Stromal cell of bone marrow (primary cell): Measurements from ENCODE around the gene HOXB5.

Source experiments
- DNase-seq: peaks from one replicate; pipeline ENCODE4 v3.0.0-alpha.2; 2012; ENCODE audit warnings: low read depth

The HOXB5 gene

GRCh38 chr17:48559122-48559839 lies 34.3 kb downstream of the HOXB5 start:
- no peak for DNase-seq

- DNase-seq: no peak
These were observed 34.8 kb downstream of the HOXB5 start for GRCh38 chr17:48558831-48559121.

GRCh38 chr17:48558057-48558830 lies 35.3 kb downstream of the HOXB5 start:
- DNase-seq: no peak

GRCh38 chr17:48556576-48557401 lies 36.8 kb downstream of the HOXB5 start:
- no peak for DNase-seq

- DNase-seq: no peak
These were observed 37.4 kb downstream of the HOXB5 start for GRCh38 chr17:48556229-48556575.

- peak; percentile 83 for DNase-seq
These were observed 38.0 kb downstream of the HOXB5 start for GRCh38 chr17:48555258-48556228.

- DNase-seq: no peak
These were observed 38.9 kb downstream of the HOXB5 start for GRCh38 chr17:48554412-48555257.

GRCh38 chr17:48553826-48554225 lies 39.8 kb downstream of the HOXB5 start:
- DNase-seq: no peak

- DNase-seq: no peak
These were observed 40.4 kb downstream of the HOXB5 start for GRCh38 chr17:48553190-48553547.

- no peak for DNase-seq
These were observed 41.0 kb downstream of the HOXB5 start for GRCh38 chr17:48552466-48553189.

- no peak for DNase-seq
These were observed 41.7 kb downstream of the HOXB5 start for GRCh38 chr17:48551596-48552465.

GRCh38 chr17:48551214-48551555 lies 42.4 kb downstream of the HOXB5 start:
- DNase-seq: no peak

GRCh38 chr17:48550502-48551213 lies 42.9 kb downstream of the HOXB5 start:
- no peak for DNase-seq

GRCh38 chr17:48549914-48550501 lies 43.6 kb downstream of the HOXB5 start:
- no peak for DNase-seq

GRCh38 chr17:48549281-48549630 lies 44.3 kb downstream of the HOXB5 start:
- DNase-seq: no peak

- no peak for DNase-seq
These were observed 44.9 kb downstream of the HOXB5 start for GRCh38 chr17:48548523-48549280.

GRCh38 chr17:48547808-48548522 lies 45.6 kb downstream of the HOXB5 start:
- no peak for DNase-seq
